ENCODE data around the gene ATL1.

ATL1 gene

GRCh38 chr14:50601394-50601793, 41.4 kb downstream of the ATL1 start:
- POLR2A ChIA-PET = interaction anchor here (0.6 kb wide), 1 partner anchor 163 kb away, joined by 3 read pairs; no protein-coding TSS in a partner anchor
- CTCF ChIA-PET = interaction anchor here (0.6 to 2.3 kb wide), 10 partner anchors 9 to 259 kb away, joined by 3 to 21 read pairs (median 3); no protein-coding TSS in a partner anchor
- H3K27ac ChIP-seq (ENCODE audit: extremely low read depth, low read depth, low read length) = no peak overlapping the region

DNA sequence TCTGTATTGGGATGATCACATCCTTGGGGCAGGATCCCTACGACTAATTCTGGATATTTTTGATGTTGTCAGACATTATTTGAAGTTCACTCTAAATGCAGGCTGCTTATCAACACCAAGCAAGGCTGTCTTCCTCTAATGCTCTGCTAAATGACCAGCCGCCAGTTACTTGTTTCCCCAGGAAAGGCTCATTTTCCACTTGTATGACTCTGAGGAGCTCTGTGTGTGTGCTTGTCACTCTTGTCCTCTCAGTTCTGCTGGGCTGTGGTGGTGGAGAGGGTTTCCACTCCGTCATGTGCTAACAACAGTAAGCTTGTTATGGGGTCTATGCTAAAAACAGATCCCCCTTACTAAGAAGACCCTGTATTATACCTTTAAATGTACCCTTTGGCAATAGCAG, 42.1 kb downstream of the ATL1 start:
- TF ChIP-seq ZNF561 (tag by site-specific recombination; IDR thresholded peaks at IDR 0.05; ENCODE audit: borderline replicate concordance) = no peak
- no peak for TF ChIP-seq GLI4 (tag by site-specific recombination; IDR thresholded peaks at IDR 0.05)
- TF ChIP-seq ZNF513 (tag by site-specific recombination; IDR thresholded peaks at IDR 0.05) = no peak
- no peak for TF ChIP-seq CTCF (tag by site-specific recombination; IDR thresholded peaks at IDR 0.05)
- TF ChIP-seq ZBTB49 (tag by site-specific recombination; IDR thresholded peaks at IDR 0.05; ENCODE audit: low read depth) = no peak
- no peak for TF ChIP-seq YY1 (tag by site-specific recombination; IDR thresholded peaks at IDR 0.05)
- no peak for TF ChIP-seq TCF7L2 (IDR thresholded peaks at IDR 0.05; ENCODE audit: borderline replicate concordance, low read depth, low read length)
- no peak for TF ChIP-seq ZNF324 (tag by site-specific recombination; IDR thresholded peaks at IDR 0.05)
- Histone ChIP-seq H3K9me3 (ENCODE audit: control insufficient read depth, insufficient read depth, low read depth, low read length) (no peaks in the 10 kb centered on the region), H3K4me3 (ENCODE audit: low read depth, low read length) (no peak overlapping the region), H3K4me1 (ENCODE audit: control insufficient read depth, insufficient read depth, low read length) (peaks cover 6% of the 10 kb centered on the region), H3K36me3 (ENCODE audit: control insufficient read depth in 2 of 2, insufficient read depth in 1 of 2, low read length in 2 of 2) (no peaks in the 10 kb centered on the region), H3K27ac (ENCODE audit: extremely low read depth, low read depth, low read length) (no peak overlapping the region)
- CTCF ChIA-PET = interaction anchor here (0.6 to 2.3 kb wide), 5 partner anchors 33 to 177 kb away, joined by 3 to 21 read pairs (median 4); no protein-coding TSS in a partner anchor
- POLR2A ChIA-PET = interaction anchor here (0.6 kb wide), 1 partner anchor 163 kb away, joined by 3 read pairs; no protein-coding TSS in a partner anchor

More at GRCh38 chr14:50601394-50601793, 41.4 kb downstream of the ATL1 start:
- Histone ChIP-seq H3K36me3 (ENCODE audit: control insufficient read depth in 2 of 2, insufficient read depth in 1 of 2, low read length in 2 of 2) (no peaks in the 10 kb centered on the region), H3K4me1 (ENCODE audit: control insufficient read depth, insufficient read depth, low read length) (peaks cover 6% of the 10 kb centered on the region), H3K4me3 (ENCODE audit: low read depth, low read length) (no peak overlapping the region), H3K9me3 (ENCODE audit: control insufficient read depth, insufficient read depth, low read depth, low read length) (no peaks in the 10 kb centered on the region)
- no peak for TF ChIP-seq HOXD13 (CRISPR knock-in tag; IDR thresholded peaks at IDR 0.05; ENCODE audit: borderline replicate concordance)
- TF ChIP-seq IKZF3 (tag by site-specific recombination; IDR thresholded peaks at IDR 0.05) = no peak
- TF ChIP-seq ZNF548 (tag by site-specific recombination; IDR thresholded peaks at IDR 0.05) = no peak
- no peak for TF ChIP-seq WT1 (tag by site-specific recombination; IDR thresholded peaks at IDR 0.05)
- no peak for TF ChIP-seq ZNF354C (tag by site-specific recombination; IDR thresholded peaks at IDR 0.05; ENCODE audit: borderline replicate concordance, low read depth)
- no peak for TF ChIP-seq ZNF837 (tag by site-specific recombination; IDR thresholded peaks at IDR 0.05)
- no peak for TF ChIP-seq SCRT1 (tag by site-specific recombination; IDR thresholded peaks at IDR 0.05; ENCODE audit: borderline replicate concordance)
- TF ChIP-seq KLF8 (tag by site-specific recombination; IDR thresholded peaks at IDR 0.05) = no peak
- no peak for TF ChIP-seq ZNF560 (tag by site-specific recombination; IDR thresholded peaks at IDR 0.05; ENCODE audit: borderline replicate concordance)
- TF ChIP-seq ZNF830 (tag by site-specific recombination; IDR thresholded peaks at IDR 0.05; ENCODE audit: low read depth) = no peak
- no peak for TF ChIP-seq ZNF157 (tag by site-specific recombination; IDR thresholded peaks at IDR 0.05)
- TF ChIP-seq, protein P1, sequence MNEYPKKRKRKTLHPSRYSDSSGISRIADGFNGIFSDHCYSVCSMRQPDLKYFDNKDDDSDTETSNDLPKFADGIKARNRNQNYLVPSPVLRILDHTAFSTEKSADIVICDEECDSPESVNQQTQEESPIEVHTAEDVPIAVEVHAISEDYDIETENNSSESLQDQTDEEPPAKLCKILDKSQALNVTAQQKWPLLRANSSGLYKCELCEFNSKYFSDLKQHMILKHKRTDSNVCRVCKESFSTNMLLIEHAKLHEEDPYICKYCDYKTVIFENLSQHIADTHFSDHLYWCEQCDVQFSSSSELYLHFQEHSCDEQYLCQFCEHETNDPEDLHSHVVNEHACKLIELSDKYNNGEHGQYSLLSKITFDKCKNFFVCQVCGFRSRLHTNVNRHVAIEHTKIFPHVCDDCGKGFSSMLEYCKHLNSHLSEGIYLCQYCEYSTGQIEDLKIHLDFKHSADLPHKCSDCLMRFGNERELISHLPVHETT (tag by site-specific recombination; IDR thresholded peaks at IDR 0.05) = no peak
- no peak for TF ChIP-seq ZNF510 (tag by site-specific recombination; IDR thresholded peaks at IDR 0.05; ENCODE audit: insufficient replicate concordance)
- TF ChIP-seq ZBTB8A (tag by site-specific recombination; IDR thresholded peaks at IDR 0.05) = no peak
- no peak for TF ChIP-seq ZNF280D (tag by site-specific recombination; IDR thresholded peaks at IDR 0.05)
- TF ChIP-seq ZNF670 (tag by site-specific recombination; IDR thresholded peaks at IDR 0.05; ENCODE audit: low read depth) = no peak
- TF ChIP-seq GLI2 (tag by site-specific recombination; IDR thresholded peaks at IDR 0.05; ENCODE audit: borderline replicate concordance, low read depth) = no peak

All from HEK293 (cell line).